Testis (tissue), 2 donors: Measurements from ENCODE around the gene FSIP1.

ENCODE experiments used
- POLR2A ChIP-seq: fragments of 450-650 bp; IDR thresholded peaks from one replicate; pipeline ENCODE4 v1.6.1; 2017; ENCODE audit warnings: antibody characterized with exemption, mild to moderate bottlenecking, moderate library complexity
- TF ChIP-seq, protein P1 (sequence below), 3 experiments: fragments of 450-650 bp in 2 of 3; fragments of 200-600 bp in 1 of 3; sonication (generic) in 1 of 3; IDR thresholded peaks; one replicate each; pipeline ENCODE4 v1.5.1; 2016 to 2019; ENCODE audit warnings: antibody characterized with exemption in 3 of 3, mild to moderate bottlenecking in 2 of 3, moderate library complexity in 1 of 3

DNA sequence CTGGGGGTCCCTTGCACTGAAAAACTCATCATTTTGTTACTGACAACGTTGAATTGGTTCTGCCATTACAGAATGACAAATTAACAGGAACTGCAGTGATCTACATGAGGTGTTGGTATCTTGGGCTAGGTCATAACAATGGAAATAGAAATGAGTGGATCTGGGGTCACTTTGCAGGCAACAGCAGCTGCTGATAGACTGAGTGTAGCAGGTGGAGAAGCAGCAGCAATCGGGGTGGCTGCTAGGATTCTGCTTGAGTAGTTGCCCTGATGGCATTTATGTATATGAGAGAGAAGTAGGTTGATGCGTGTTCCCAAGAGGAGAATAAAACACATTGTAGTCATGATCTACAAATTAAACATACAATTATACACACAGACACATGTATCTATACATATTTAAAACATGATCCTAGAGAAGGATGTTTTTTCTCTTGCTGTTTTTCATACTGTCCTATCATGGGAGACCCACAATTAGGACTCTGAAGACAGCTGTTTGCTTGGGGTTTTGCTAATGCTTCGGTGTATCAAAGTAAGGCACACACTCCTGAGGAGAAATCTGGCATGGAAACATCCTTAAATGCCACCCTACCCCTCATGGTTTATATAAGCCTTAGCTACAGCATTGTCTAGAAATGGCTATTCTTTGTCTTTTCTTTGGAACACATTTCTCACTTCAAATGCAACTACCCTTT is 217.5 kb downstream of the FSIP1 start:
- TF ChIP-seq, protein P1, sequence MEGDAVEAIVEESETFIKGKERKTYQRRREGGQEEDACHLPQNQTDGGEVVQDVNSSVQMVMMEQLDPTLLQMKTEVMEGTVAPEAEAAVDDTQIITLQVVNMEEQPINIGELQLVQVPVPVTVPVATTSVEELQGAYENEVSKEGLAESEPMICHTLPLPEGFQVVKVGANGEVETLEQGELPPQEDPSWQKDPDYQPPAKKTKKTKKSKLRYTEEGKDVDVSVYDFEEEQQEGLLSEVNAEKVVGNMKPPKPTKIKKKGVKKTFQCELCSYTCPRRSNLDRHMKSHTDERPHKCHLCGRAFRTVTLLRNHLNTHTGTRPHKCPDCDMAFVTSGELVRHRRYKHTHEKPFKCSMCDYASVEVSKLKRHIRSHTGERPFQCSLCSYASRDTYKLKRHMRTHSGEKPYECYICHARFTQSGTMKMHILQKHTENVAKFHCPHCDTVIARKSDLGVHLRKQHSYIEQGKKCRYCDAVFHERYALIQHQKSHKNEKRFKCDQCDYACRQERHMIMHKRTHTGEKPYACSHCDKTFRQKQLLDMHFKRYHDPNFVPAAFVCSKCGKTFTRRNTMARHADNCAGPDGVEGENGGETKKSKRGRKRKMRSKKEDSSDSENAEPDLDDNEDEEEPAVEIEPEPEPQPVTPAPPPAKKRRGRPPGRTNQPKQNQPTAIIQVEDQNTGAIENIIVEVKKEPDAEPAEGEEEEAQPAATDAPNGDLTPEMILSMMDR (IDR thresholded peaks at IDR 0.05), result no peak
- TF ChIP-seq POLR2A, result no peak
